Measurements from ENCODE around the gene VCX3B. TPM values are rescaled to one million over a fixed set of nuclear protein-coding genes. Genes with fewer than 3 reads are reported as not detected.

The VCX3B gene
- total RNA-seq: not detected in 2 replicates

GRCh38 chrX:8464530-8464929 is at the start of gene VCX3B:
TSS of gene VCX3B (plus strand) at chrX:8464830. CDS start at chrX:8465451, 621 bp downstream.

All from placental epithelial cell (primary cell).